K562 (cell line): Measurements from ENCODE around the gene TLR5. TPM values are rescaled to one million over a fixed set of nuclear protein-coding genes. Genes with fewer than 3 reads are reported as not detected.

Experiments used
- ARID2 ChIP-seq: fragments of 450-650 bp; IDR thresholded peaks from 2 replicates; pipeline ENCODE4 v1.6.1; 2017; ENCODE audit warnings: antibody characterized with exemption, mild to moderate bottlenecking
- CCAR2 ChIP-seq: fragments of 200-400 bp; formaldehyde crosslinking; IDR thresholded peaks from 2 replicates; pipeline ENCODE4 v1.6.1; 2017; ENCODE audit warnings: mild to moderate bottlenecking, low read depth, low read length
- NCOR1 ChIP-seq: fragments of 450-650 bp; IDR thresholded peaks from 2 replicates; pipeline ENCODE4 v1.6.1; 2016; ENCODE audit warnings: mild to moderate bottlenecking, moderate library complexity
- NFATC3 ChIP-seq: fragments of 450-650 bp; IDR thresholded peaks from 2 replicates; pipeline ENCODE4 v1.6.1; 2017; ENCODE audit warnings: mild to moderate bottlenecking
- PURB ChIP-seq: sonication (generic); formaldehyde crosslinking; IDR thresholded peaks from 2 replicates; pipeline ENCODE4 v1.9.0; 2021; ENCODE audit warnings: low read depth, mild to moderate bottlenecking, missing genetic modification reagents
- SMARCA4 ChIP-seq: fragments of 450-650 bp; IDR thresholded peaks from 2 replicates; pipeline ENCODE4 v1.6.1; 2016
- STAG1 ChIP-seq: sonication (generic); formaldehyde crosslinking; IDR thresholded peaks from 2 replicates; pipeline ENCODE4 v1.5.0; 2020; ENCODE audit warnings: missing genetic modification reagents, borderline replicate concordance
- TCF15 ChIP-seq: fragments of 250-450 bp; sonication (Bioruptor Pico); IDR thresholded peaks from 2 replicates; pipeline ENCODE4 v1.8.0; 2022; ENCODE audit warnings: moderate library complexity, mild to moderate bottlenecking, inconsistent platforms
- ZNF140 ChIP-seq: fragments of 250-450 bp; sonication (Bioruptor Pico); IDR thresholded peaks from 2 replicates; pipeline ENCODE4 v1.8.0; 2021; ENCODE audit warnings: moderate library complexity, mild to moderate bottlenecking, inconsistent platforms
- ZZZ3 ChIP-seq: fragments of 450-650 bp; IDR thresholded peaks from 2 replicates; pipeline ENCODE4 v1.6.1; 2016; ENCODE audit warnings: antibody characterized with exemption, mild to moderate bottlenecking, moderate library complexity
- polyA plus RNA-seq, 8 experiments: library from polyadenylated mRNA; depleted of rRNA in 4 of 8; stranded (reverse) in 5 of 8; unstranded in 3 of 8; fragments of >200 nt; fragmentation: Nextera tagmentation in 2 of 8; fragmentation: Illumina TruSeq in 1 of 8; extraction: Ambion mirVana in 2 of 8; extraction: Trizol in 1 of 8; gene quantifications; 2 replicates each; pipeline versions ENCODE4 v1.2.1 to v1.2.3, GENCODE V29; 2011 to 2014; ENCODE audit warnings: inconsistent platforms in 1 of 8, missing spikeins in 1 of 8
- total RNA-seq, 7 experiments: library from RNA; depleted of rRNA in 6 of 7; stranded (reverse); fragments of >200 nt in 6 of 7; fragmentation: Illumina TruSeq in 2 of 7; extraction: Trizol in 2 of 7; gene quantifications; 2 replicates each; pipeline versions ENCODE4 v1.2.1 to v1.2.3, GENCODE V29; 2011 to 2021; ENCODE audit warnings: low replicate concordance in 1 of 7
- TF ChIP-seq, protein P1 (sequence below): sonication (generic); formaldehyde crosslinking; IDR thresholded peaks from 2 replicates; pipeline ENCODE4 v1.8.1; 2023; ENCODE audit warnings: mild to moderate bottlenecking, missing genetic modification reagents, moderate library complexity
- TF ChIP-seq, protein P2 (sequence below): sonication (generic); formaldehyde crosslinking; IDR thresholded peaks from 2 replicates; pipeline ENCODE4 v1.8.1; 2023; ENCODE audit warnings: mild to moderate bottlenecking, missing genetic modification reagents
- TF ChIP-seq, protein P3 (sequence below): sonication (generic); IDR thresholded peaks from 2 replicates; pipeline ENCODE4 v1.6.1; 2016
- TF ChIP-seq, protein P4 (sequence below): fragments of 250-450 bp; sonication (Bioruptor Pico); IDR thresholded peaks from 2 replicates; pipeline ENCODE4 v1.5.0; 2022; ENCODE audit warnings: mild to moderate bottlenecking

The TLR5 gene
- total and polyA plus RNA-seq, 9 of the 15 experiments (the other 6 are each of a cell fraction or from before 2014, with no cell fraction given): 0.93 to 7.4 (median 1.9) TPM

GRCh38 chr1:223142795-223143536, at the start of gene TLR5 (continued):
- TF ChIP-seq NFATC3: no peak
- no peak for TF ChIP-seq CCAR2
- TF ChIP-seq PURB (CRISPR knock-in tag): no peak
- TF ChIP-seq, protein P1, sequence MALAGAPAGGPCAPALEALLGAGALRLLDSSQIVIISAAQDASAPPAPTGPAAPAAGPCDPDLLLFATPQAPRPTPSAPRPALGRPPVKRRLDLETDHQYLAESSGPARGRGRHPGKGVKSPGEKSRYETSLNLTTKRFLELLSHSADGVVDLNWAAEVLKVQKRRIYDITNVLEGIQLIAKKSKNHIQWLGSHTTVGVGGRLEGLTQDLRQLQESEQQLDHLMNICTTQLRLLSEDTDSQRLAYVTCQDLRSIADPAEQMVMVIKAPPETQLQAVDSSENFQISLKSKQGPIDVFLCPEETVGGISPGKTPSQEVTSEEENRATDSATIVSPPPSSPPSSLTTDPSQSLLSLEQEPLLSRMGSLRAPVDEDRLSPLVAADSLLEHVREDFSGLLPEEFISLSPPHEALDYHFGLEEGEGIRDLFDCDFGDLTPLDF: peak; percentile 89
- peak; percentile 33; the same call in 1 of the 2 replicates for TF ChIP-seq SMARCA4
- TF ChIP-seq, protein P2, sequence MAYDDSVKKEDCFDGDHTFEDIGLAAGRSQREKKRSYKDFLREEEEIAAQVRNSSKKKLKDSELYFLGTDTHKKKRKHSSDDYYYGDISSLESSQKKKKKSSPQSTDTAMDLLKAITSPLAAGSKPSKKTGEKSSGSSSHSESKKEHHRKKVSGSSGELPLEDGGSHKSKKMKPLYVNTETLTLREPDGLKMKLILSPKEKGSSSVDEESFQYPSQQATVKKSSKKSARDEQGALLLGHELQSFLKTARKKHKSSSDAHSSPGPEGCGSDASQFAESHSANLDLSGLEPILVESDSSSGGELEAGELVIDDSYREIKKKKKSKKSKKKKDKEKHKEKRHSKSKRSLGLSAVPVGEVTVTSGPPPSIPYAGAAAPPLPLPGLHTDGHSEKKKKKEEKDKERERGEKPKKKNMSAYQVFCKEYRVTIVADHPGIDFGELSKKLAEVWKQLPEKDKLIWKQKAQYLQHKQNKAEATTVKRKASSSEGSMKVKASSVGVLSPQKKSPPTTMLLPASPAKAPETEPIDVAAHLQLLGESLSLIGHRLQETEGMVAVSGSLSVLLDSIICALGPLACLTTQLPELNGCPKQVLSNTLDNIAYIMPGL (CRISPR knock-in tag): peak; percentile 97
- TF ChIP-seq ZZZ3: no peak
- peak; percentile 26; the same call in 1 of the 2 replicates for TF ChIP-seq NCOR1
- TF ChIP-seq ZNF140 (CRISPR knock-in tag): no peak
- peak; percentile 82 for TF ChIP-seq STAG1 (CRISPR knock-in tag)
- TF ChIP-seq, protein P3, sequence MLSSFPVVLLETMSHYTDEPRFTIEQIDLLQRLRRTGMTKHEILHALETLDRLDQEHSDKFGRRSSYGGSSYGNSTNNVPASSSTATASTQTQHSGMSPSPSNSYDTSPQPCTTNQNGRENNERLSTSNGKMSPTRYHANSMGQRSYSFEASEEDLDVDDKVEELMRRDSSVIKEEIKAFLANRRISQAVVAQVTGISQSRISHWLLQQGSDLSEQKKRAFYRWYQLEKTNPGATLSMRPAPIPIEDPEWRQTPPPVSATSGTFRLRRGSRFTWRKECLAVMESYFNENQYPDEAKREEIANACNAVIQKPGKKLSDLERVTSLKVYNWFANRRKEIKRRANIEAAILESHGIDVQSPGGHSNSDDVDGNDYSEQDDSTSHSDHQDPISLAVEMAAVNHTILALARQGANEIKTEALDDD: no peak
- no peak for TF ChIP-seq ARID2
- TF ChIP-seq TCF15 (CRISPR knock-in tag): no peak
- TF ChIP-seq, protein P4, sequence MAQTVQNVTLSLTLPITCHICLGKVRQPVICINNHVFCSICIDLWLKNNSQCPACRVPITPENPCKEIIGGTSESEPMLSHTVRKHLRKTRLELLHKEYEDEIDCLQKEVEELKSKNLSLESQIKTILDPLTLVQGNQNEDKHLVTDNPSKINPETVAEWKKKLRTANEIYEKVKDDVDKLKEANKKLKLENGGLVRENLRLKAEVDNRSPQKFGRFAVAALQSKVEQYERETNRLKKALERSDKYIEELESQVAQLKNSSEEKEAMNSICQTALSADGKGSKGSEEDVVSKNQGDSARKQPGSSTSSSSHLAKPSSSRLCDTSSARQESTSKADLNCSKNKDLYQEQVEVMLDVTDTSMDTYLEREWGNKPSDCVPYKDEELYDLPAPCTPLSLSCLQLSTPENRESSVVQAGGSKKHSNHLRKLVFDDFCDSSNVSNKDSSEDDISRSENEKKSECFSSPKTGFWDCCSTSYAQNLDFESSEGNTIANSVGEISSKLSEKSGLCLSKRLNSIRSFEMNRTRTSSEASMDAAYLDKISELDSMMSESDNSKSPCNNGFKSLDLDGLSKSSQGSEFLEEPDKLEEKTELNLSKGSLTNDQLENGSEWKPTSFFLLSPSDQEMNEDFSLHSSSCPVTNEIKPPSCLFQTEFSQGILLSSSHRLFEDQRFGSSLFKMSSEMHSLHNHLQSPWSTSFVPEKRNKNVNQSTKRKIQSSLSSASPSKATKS (CRISPR knock-in tag): no peak
